HCT116 (cell line): Measurements from ENCODE around the gene RPS10. TPM values are rescaled to one million over a fixed set of nuclear protein-coding genes. Genes with fewer than 3 reads are reported as not detected.

ENCODE experiments used
- ATAC-seq: fragments of 200-7000 bp; cut with Tn5 transposase; 2 replicates; pipeline ENCODE4 v1.9.1; 2020; ENCODE audit warnings: mild to moderate bottlenecking, moderate library complexity
- BruUV-seq: library from RNA; stranded (reverse); fragments of 400-500 nt; replicated peaks from 2 replicates; lab custom pipeline; 2021; lab: Mats Ljungman, UMichigan
- CTCF ChIA-PET: fragments of 300-600 bp; sonication (Branson Sonifier 250); formaldehyde crosslinking; loops from one replicate; lab custom pipeline; 2021; ENCODE audit warnings: antibody characterized with exemption; lab: Charles Lee
- POLR2A ChIA-PET: fragments of 300-600, 350-600 bp; sonication (Branson Sonifier 250); formaldehyde crosslinking; loops from one replicate; lab custom pipeline; 2021; ENCODE audit warnings: antibody characterized with exemption; lab: Charles Lee
- RAD21 ChIA-PET, 2 experiments: fragments of 300-600 bp; sonication (Branson Sonifier 250); formaldehyde crosslinking; loops; one replicate each; lab custom pipeline; 2023; ENCODE audit warnings: low total read pairs in 2 of 2; ENCODE audit not compliant: uncharacterized antibody in 2 of 2, unreplicated experiment in 2 of 2, low non-redundant PET in 1 of 2; lab: Charles Lee
- DNase-seq: peaks from one replicate; pipeline ENCODE4 v3.0.0-alpha.2; 2010; ENCODE audit warnings: low read depth, low spot score
- H2AFZ ChIP-seq: fragments of 200-600 bp; shearing (Covaris generic), sonication (generic); 2 replicates; pipeline ENCODE4 v1.6.1; 2017; ENCODE audit warnings: low read depth, mixed run types, mixed read lengths, antibody characterized with exemption, low read length; ENCODE audit not compliant: poor library complexity, severe bottlenecking
- H3K27ac ChIP-seq: 2 replicates; pipeline ENCODE4 v1.5.1; 2012; ENCODE audit warnings: low read depth, low read length
- H3K27me3 ChIP-seq: fragments of 200-600 bp; sonication (generic); 2 replicates; pipeline ENCODE4 v1.6.1; 2016; ENCODE audit warnings: mixed run types, low read length, mixed read lengths; ENCODE audit not compliant: insufficient read depth
- H3K36me3 ChIP-seq, 2 experiments: fragments of 200-500 bp in 1 of 2; fragments of 200-600 bp in 1 of 2; sonication (Bioruptor generic) in 1 of 2; sonication (generic) in 1 of 2; 2 replicates each; pipeline versions ENCODE4 v1.5.1 to v1.6.1; 2014 to 2016; ENCODE audit warnings: low read length in 2 of 2, inconsistent platforms in 1 of 2, mixed read lengths in 1 of 2, mixed run types in 1 of 2; ENCODE audit not compliant: insufficient read depth in 2 of 2, control insufficient read depth in 1 of 2
- H3K4me1 ChIP-seq, 2 experiments: fragments of 200-600 bp in 1 of 2; sonication (generic) in 1 of 2; 2 replicates each; pipeline versions ENCODE4 v1.5.1 to v1.6.1; 2012 to 2017; ENCODE audit warnings: low read length in 2 of 2, inconsistent platforms in 1 of 2, mild to moderate bottlenecking in 1 of 2, mixed read lengths in 1 of 2, mixed run types in 1 of 2, moderate library complexity in 1 of 2; ENCODE audit not compliant: insufficient read depth in 2 of 2, control insufficient read depth in 1 of 2
- H3K4me2 ChIP-seq: fragments of 200-600 bp; sonication (generic); 2 replicates; pipeline ENCODE4 v1.6.1; 2017; ENCODE audit warnings: mixed run types, low read length, mixed read lengths
- H3K4me3 ChIP-seq, 2 experiments: fragments of 200-600 bp in 1 of 2; sonication (generic) in 1 of 2; replicated peaks in 1 of 2; 2 replicates each; pipeline ENCODE4 v1.5.1; 2011 to 2016; ENCODE audit warnings: low read length in 2 of 2, control low read depth in 1 of 2, low read depth in 1 of 2, mild to moderate bottlenecking in 1 of 2, mixed read lengths in 1 of 2, mixed run types in 1 of 2
- H3K79me2 ChIP-seq: fragments of 200-600 bp; sonication (generic); 2 replicates; pipeline ENCODE4 v1.6.1; 2017; ENCODE audit warnings: mild to moderate bottlenecking, mixed run types, low read length, moderate library complexity, mixed read lengths; ENCODE audit not compliant: insufficient read depth
- H3K9ac ChIP-seq: fragments of 200-600 bp; sonication (generic); 2 replicates; pipeline ENCODE4 v1.6.1; 2016; ENCODE audit warnings: low read length, mixed read lengths
- H3K9me2 ChIP-seq: fragments of 200-600 bp; sonication (generic), shearing (Covaris generic); 2 replicates; pipeline ENCODE4 v1.6.1; 2017; ENCODE audit warnings: mixed run types, mild to moderate bottlenecking, moderate library complexity; ENCODE audit not compliant: insufficient read depth
- H3K9me3 ChIP-seq, 2 experiments: fragments of 200-500 bp in 1 of 2; fragments of 200-600 bp in 1 of 2; sonication (Bioruptor generic) in 1 of 2; sonication (generic) in 1 of 2; 2 replicates each; pipeline ENCODE4 v1.6.1; 2014 to 2017; ENCODE audit warnings: low read length in 2 of 2, mixed read lengths in 2 of 2, inconsistent platforms in 1 of 2, low read depth in 1 of 2, mild to moderate bottlenecking in 1 of 2, mixed run types in 1 of 2, moderate library complexity in 1 of 2; ENCODE audit not compliant: control insufficient read depth in 1 of 2, insufficient read depth in 1 of 2
- H4K20me1 ChIP-seq: fragments of 200-600 bp; sonication (generic), shearing (Covaris generic); 2 replicates; pipeline ENCODE4 v1.6.1; 2017; ENCODE audit warnings: mixed run types, mild to moderate bottlenecking, moderate library complexity; ENCODE audit not compliant: insufficient read depth
- ATF3 ChIP-seq: IDR thresholded peaks from 2 replicates; pipeline ENCODE4 v1.6.1; 2012
- CBX3 ChIP-seq: IDR thresholded peaks from 2 replicates; pipeline ENCODE4 v1.6.1; 2012; ENCODE audit warnings: low read depth
- CEBPB ChIP-seq: IDR thresholded peaks from 2 replicates; pipeline ENCODE4 v1.6.1; 2012; ENCODE audit warnings: low read depth
- CTCF ChIP-seq, 3 experiments: fragments of 200-600 bp in 1 of 3; sonication (generic) in 1 of 3; IDR thresholded peaks in 2 of 3; conservative IDR thresholded peaks in 1 of 3; 2 replicates each; pipeline ENCODE4 v1.5.1; 2012 to 2017; ENCODE audit warnings: low read depth in 2 of 3, low read length in 2 of 3, antibody characterized with exemption in 1 of 3, borderline replicate concordance in 1 of 3, control low read depth in 1 of 3, mild to moderate bottlenecking in 1 of 3, mixed read lengths in 1 of 3, mixed run types in 1 of 3, moderate library complexity in 1 of 3; ENCODE audit not compliant: insufficient read depth in 1 of 3
- ELF1 ChIP-seq: IDR thresholded peaks from 2 replicates; pipeline ENCODE4 v1.6.1; 2012; ENCODE audit warnings: low read depth, borderline replicate concordance
- EZH2 ChIP-seq: fragments of 200-600 bp; sonication (generic); IDR thresholded peaks from 2 replicates; pipeline ENCODE4 v1.6.1; 2017; ENCODE audit warnings: antibody characterized with exemption, mixed run types
- EZH2phosphoT487 ChIP-seq: fragments of 200-600 bp; IDR thresholded peaks from 2 replicates; pipeline ENCODE4 v1.6.1; 2018; ENCODE audit warnings: antibody characterized with exemption, borderline replicate concordance
- FOSL1 ChIP-seq: IDR thresholded peaks from 2 replicates; pipeline ENCODE4 v1.6.1; 2012; ENCODE audit warnings: low read depth
- JUND ChIP-seq: IDR thresholded peaks from 2 replicates; pipeline ENCODE4 v1.6.1; 2012
- MAX ChIP-seq: IDR thresholded peaks from 2 replicates; pipeline ENCODE4 v1.6.1; 2012
- POLR2A ChIP-seq: IDR thresholded peaks from 2 replicates; pipeline ENCODE4 v1.7.0; 2011; ENCODE audit warnings: borderline replicate concordance; ENCODE audit not compliant: insufficient read depth, insufficient read length; ENCODE audit errors: extremely low read depth
- POLR2AphosphoS5 ChIP-seq: IDR thresholded peaks from 2 replicates; pipeline ENCODE4 v1.6.1; 2011; ENCODE audit warnings: mild to moderate bottlenecking, low read depth, low read length, moderate library complexity
- RAD21 ChIP-seq: IDR thresholded peaks from 2 replicates; pipeline ENCODE4 v1.6.1; 2012; ENCODE audit warnings: low read depth, mild to moderate bottlenecking
- SIN3A ChIP-seq: IDR thresholded peaks from 2 replicates; pipeline ENCODE4 v1.6.1; 2012; ENCODE audit warnings: low read depth
- SP1 ChIP-seq: IDR thresholded peaks from 2 replicates; pipeline ENCODE4 v1.6.1; 2012; ENCODE audit warnings: low read depth
- SRF ChIP-seq: IDR thresholded peaks from 2 replicates; pipeline ENCODE4 v1.6.1; 2012; ENCODE audit warnings: low read depth
- TCF7L2 ChIP-seq: IDR thresholded peaks from 2 replicates; pipeline ENCODE4 v1.7.0; 2011; ENCODE audit warnings: borderline replicate concordance, inconsistent platforms; ENCODE audit not compliant: insufficient read depth, insufficient read length; ENCODE audit errors: extremely low read depth
- YY1 ChIP-seq: IDR thresholded peaks from 2 replicates; pipeline ENCODE4 v1.6.1; 2011; ENCODE audit warnings: low read length, low read depth, moderate library complexity, mild to moderate bottlenecking; ENCODE audit not compliant: insufficient replicate concordance; ENCODE audit errors: extremely low read depth
- ZBTB33 ChIP-seq: IDR thresholded peaks from 2 replicates; pipeline ENCODE4 v1.6.1; 2011; ENCODE audit warnings: mild to moderate bottlenecking, low read length, moderate library complexity; ENCODE audit not compliant: insufficient replicate concordance; ENCODE audit errors: extremely low read depth
- ZFX ChIP-seq: fragments of 450-650 bp; IDR thresholded peaks from 2 replicates; pipeline ENCODE4 v1.6.1; 2017
- intact Hi-C: fragments of 100-400 bp; cut with micrococcal nuclease; formaldehyde crosslinking; loops from 2 replicates; pipeline ENCODE4 v1.10.0; 2022
- total RNA-seq: library from RNA; stranded (reverse); gene quantifications from one replicate; pipeline ENCODE4 v1.2.1, GENCODE V29; 2021; ENCODE audit not compliant: unreplicated experiment

RPS10 gene
- total RNA-seq, 1 experiment from 2014 or later: 1,863 TPM

GRCh38 chr6:34392497-34393190, 33.2 kb downstream of the RPS10 start, which contains the start of gene NUDT3:
TSS of gene NUDT3 (minus strand) at chr6:34392669. CDS start at chr6:34392362, 307 bp downstream.
- intact Hi-C loops: loop anchor here (2.0 kb wide), 1 partner anchor 144 kb away; the partner anchor contains the start of gene SMIM29
- H3K27ac ChIP-seq: peak within 1 kb of the TSS; percentile 95
- ATAC-seq: peak; percentile 89
- H3K4me3 ChIP-seq: peak within 1 kb of the TSS; percentile 78 to 91
- ChIA-PET CTCF (interaction anchor here (0.6 kb wide), 1 partner anchor 963 kb away, joined by 4 read pairs; no protein-coding TSS in a partner anchor), POLR2A (no interaction called here), RAD21 (no interaction called here)
- peak within 1 kb of the TSS; percentile 97 for H3K9ac ChIP-seq
- peak within 1 kb of the TSS; percentile 91 for H2AFZ ChIP-seq
- BruUV-seq: no TSS peak
- H3K79me2 ChIP-seq: peaks cover 47% of the 10 kb centered on the region
- H3K9me2 ChIP-seq: no peaks in the 10 kb centered on the region
- peak; percentile 87 for DNase-seq
- H3K9me3 ChIP-seq: no peaks in the 10 kb centered on the region
- H3K4me1 ChIP-seq: peaks cover 10 to 18% of the 10 kb centered on the region in 2 experiments
- peak within 1 kb of the TSS; percentile 70 for H3K4me2 ChIP-seq
- H4K20me1 ChIP-seq: 0 out of 2 replicates have a peak, but pooled peaks cover 7% of the 10 kb centered on the region
- H3K36me3 ChIP-seq: no peaks in the 10 kb centered on the region
- no peaks in the 10 kb centered on the region for H3K27me3 ChIP-seq
- TF ChIP-seq ATF3 (no peak), POLR2A (peak; percentile 68), SP1 (peak; percentile 31; the same call in 1 of the 2 replicates), EZH2phosphoT487 (no peak), SIN3A (peak; percentile 65; the same call in 1 of the 2 replicates), FOSL1 (peak; percentile 35; the same call in 1 of the 2 replicates), ZFX (no peak; the same call in 1 of the 2 replicates), POLR2AphosphoS5 (peak; percentile 68), ELF1 (no peak), EZH2 (no peak), JUND (no peak), TCF7L2 (peak; percentile 60), ZBTB33 (peak; percentile 29), MAX (peak; percentile 82), SRF (no peak), YY1 (peak; percentile 94), RAD21 (peak; percentile 78), CEBPB (no peak), CBX3 (peak; percentile 72), CTCF (IDR thresholded peaks at IDR 0.05 in 2 of 3, conservative IDR thresholded peaks at IDR 0.05 in 1 of 3; ENCODE audit: borderline replicate concordance in 1 of 3, insufficient read depth in 1 of 3, low read depth in 2 of 3, low read length in 2 of 3) (peak; percentile 58 to 74 (median 63); a peak in 5 of 6 replicates)
